GM03348 (cell line): Measurements from ENCODE around the gene POLR1F.

Experiments used
- DNase-seq: peaks from one replicate; pipeline ENCODE4 v3.0.0; 2012; ENCODE audit warnings: low spot score

Gene POLR1F

DNA sequence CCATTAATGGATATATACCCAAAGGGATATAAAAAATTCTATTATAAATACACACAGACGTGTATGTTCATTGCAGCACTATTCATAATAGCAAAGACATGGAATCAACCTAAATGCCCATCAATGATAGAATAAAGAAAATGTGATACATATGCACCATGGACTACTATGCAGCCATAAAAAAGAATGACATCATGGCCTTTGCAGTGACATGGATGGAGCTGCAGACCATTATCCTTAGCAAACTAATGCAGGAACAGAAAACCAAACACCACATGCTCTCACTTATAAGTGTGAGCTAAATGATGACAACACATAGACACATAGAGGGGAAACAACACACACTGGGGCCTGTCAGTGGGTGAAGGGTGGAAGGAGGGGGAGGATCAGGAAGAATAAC lies 33.0 kb downstream of the POLR1F start:
- DNase-seq = no peak

DNA sequence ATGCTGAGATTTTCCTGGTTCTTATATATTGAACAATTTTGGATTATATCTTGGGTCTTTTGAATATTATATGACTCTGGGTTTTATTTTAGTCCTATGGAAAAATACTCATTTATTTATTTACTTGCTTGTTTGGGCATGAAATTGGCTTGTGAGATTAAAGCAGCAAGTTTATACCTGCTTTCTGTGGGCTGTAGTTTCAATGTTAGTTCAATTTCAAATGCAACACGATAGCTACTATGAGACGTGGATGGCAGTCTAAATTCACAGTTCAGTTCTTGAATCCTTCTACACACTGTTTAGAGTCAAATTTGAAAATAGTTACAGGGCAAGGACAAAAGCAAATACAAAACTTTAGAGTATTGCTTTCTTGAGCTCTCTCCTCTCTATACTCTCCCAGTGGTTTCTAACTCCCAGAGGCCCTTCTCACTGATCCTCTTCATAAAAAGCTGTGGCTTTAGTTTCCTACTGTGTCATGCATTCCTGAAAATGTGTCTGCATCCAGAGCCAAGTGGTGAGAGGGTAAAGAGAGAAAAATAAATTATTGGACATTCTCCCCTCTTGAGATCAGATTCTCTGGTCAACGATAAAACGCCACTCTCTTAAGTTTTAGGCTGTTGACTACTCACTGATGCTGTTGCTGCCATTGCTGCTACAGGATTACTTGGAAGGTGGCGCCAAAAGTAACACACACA lies 34.4 kb downstream of the POLR1F start:
- peak; percentile 30 for DNase-seq

DNA sequence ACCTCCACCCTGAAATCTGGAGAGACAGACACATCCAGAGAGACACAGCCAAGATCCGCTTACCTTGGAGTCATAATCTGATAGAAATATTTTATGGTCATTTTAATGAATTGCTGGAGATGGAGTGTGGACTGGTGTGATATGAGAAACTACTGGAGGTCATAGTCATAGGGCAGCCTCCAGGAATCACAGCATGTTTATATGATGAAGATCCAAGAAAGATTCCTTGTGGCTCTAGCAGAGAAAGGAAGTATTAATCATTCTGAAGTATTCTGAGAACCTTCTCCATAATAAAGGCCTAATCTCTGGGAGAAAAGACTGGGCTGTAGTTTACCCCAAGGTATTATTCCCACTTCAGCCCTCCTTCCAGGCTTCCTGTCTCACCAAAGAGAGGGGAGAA lies 38.0 kb downstream of the POLR1F start:
- no peak for DNase-seq

DNA sequence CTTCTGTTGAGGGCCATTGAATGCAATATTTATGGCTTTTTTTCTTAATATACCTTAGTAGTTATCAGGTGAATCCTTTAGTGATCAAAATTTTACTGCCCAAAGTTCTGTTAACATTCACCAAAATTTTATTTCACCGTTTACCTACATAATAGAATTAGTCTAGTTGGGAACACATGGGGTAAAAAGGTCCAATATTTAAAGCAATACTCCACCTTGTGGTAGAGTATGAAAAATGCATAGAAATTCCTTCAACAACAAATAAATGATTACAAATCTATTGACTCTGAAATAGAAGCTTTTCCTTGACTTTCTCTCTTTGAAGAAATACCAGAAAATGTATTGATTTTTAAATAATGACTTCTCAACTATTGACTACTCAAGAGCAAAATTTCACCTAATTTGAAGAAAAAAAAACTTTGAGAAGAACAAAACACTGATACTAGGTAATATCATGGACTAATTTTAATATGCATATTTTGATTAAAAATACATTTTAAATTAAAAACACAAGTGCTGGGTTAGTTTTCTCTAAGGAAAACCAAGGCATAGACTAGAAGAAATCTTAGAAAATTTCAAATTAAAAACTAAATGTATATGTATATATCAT lies 43.3 kb downstream of the POLR1F start:
- peak; percentile 56 for DNase-seq

DNA sequence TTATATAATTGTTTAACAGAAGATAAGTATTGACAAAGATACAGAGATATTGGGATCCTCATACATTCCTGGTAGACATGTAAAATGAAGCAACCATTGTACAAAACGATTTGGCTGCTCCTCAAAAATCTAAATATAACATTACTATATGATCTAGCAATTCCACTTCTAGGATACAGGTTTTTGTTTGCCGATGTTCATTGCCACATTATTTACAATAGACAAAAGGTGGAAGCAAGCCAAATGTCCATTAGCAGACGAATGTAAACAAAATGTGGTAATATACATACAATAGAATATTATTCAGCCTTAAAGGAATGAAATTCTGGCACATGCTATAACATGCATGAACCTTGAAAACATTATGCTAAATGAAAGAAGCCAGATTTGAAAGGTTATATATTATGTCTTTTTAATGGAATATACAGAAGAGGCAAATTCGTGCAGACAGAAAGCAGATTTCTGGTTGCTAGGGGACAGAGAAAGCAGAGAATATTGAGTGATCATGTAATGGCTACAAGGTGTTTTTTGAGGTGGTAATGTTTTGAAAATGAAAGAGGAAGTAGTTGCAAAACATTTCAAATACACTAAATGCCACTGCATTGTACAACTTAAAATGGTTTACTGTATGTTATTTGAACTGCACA lies 44.9 kb downstream of the POLR1F start:
- no peak for DNase-seq

DNA sequence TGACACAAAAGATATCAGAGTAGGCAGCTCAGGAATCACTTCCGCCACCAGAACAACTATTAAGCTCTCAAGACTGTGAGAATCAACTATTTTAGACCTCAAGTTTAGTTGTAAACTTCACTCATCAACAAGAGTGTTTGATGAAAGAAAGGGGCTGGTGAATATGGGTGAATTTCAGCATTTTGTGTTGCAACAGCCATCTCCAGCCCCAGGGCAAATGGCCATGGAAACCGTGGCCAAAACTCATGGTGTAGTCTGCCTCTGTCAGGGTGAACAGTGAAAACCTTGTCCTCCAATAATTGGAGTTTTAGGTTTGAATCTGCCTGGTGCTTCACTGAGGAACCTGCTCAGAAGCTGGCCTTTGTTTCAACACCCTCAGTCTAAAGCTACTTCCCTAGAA lies 60.0 kb downstream of the POLR1F start:
- no peak for DNase-seq
